Transverse colon (tissue), 4 donors: ENCODE data around the gene PLEKHG4B. TPM values are rescaled to one million over a fixed set of nuclear protein-coding genes. Genes with fewer than 3 reads are reported as not detected.

Experiments
- DNase-seq: peaks from one replicate; pipeline ENCODE4 v3.0.0-alpha.2; 2019
- H3K27ac ChIP-seq, 4 donors: fragments of 200-600 bp; sonication (generic); 2 replicates each; pipeline ENCODE4 v1.5.1; 2016 to 2018; ENCODE audit warnings: inconsistent platforms in 4 of 4
- H3K27me3 ChIP-seq: fragments of 200-600 bp; sonication (generic); 2 replicates; pipeline ENCODE4 v1.5.1; 2017; ENCODE audit warnings: inconsistent platforms
- H3K36me3 ChIP-seq, 4 donors: fragments of 200-600 bp; sonication (generic); 2 replicates each; pipeline ENCODE4 v1.5.1; 2017 to 2019; ENCODE audit warnings: inconsistent platforms in 4 of 4
- H3K4me1 ChIP-seq, 4 donors: fragments of 200-600 bp; sonication (generic); 2 replicates each; pipeline ENCODE4 v1.5.1; 2017 to 2020; ENCODE audit warnings: inconsistent platforms in 4 of 4
- H3K4me3 ChIP-seq, 4 donors: fragments of 200-600 bp; sonication (generic); 1 replicate in 1 of 4; 2 replicates in 3 of 4; pipeline versions ENCODE4 v1.5.1 to v1.6.1; 2017 to 2019; ENCODE audit warnings: inconsistent platforms in 4 of 4
- H3K9me3 ChIP-seq, 2 donors: fragments of 200-600 bp; sonication (generic); 2 replicates each; pipeline ENCODE4 v1.5.1; 2017 to 2019; ENCODE audit warnings: inconsistent platforms in 2 of 2
- EP300 ChIP-seq: sonication (generic); formaldehyde crosslinking; IDR thresholded peaks from one replicate; pipeline ENCODE4 v1.6.1; 2017; ENCODE audit warnings: antibody characterized with exemption, low read depth
- POLR2A ChIP-seq: fragments of 450-650 bp; IDR thresholded peaks from one replicate; pipeline ENCODE4 v1.6.1; 2016; ENCODE audit warnings: antibody characterized with exemption, mild to moderate bottlenecking, moderate library complexity
- POLR2AphosphoS5 ChIP-seq, 3 donors: sonication (generic); formaldehyde crosslinking; IDR thresholded peaks; one replicate each; pipeline ENCODE4 v1.6.1; 2016; ENCODE audit warnings: antibody characterized with exemption in 3 of 3
- WGBS, 2 donors: methylation state at CpG; one replicate each; pipeline ENCODE4 v1.1.5; 2018; ENCODE audit warnings: low coverage in 1 of 2; 5-methylcytosine and 5-hydroxymethylcytosine counted together
- in situ Hi-C, 4 donors: fragments of 200-750 bp; cut with MboI; loops; one replicate each; pipeline versions ENCODE4 v1.15.0 to v1.15.1; 2017; ENCODE audit warnings: low sequenced_read_pairs in 3 of 4, low pct_ligation_motif_present in 1 of 4, low pct_unique_long_range_greater_than_20kb in 1 of 4
- intact Hi-C: fragments of 100-400 bp; cut with DNase I; formaldehyde crosslinking; loops from one replicate; pipeline ENCODE4 v1.15.1; 2023; ENCODE audit warnings: low total_unique reads
- total RNA-seq, 4 donors: library from RNA; depleted of rRNA; stranded (reverse); fragments of >200 nt; gene quantifications; one replicate each; pipeline ENCODE4 v1.1.0, GENCODE V29; 2016
- TF ChIP-seq, protein P1 (sequence below), 5 experiments: fragments of 200-600 bp in 3 of 5; fragments of 450-650 bp in 2 of 5; sonication (generic) in 3 of 5; IDR thresholded peaks; 1 replicate in 2 of 5; 2 replicates in 3 of 5; pipeline ENCODE4 v1.5.1; 2016 to 2017; ENCODE audit warnings: antibody characterized with exemption in 5 of 5, inconsistent platforms in 3 of 5, mild to moderate bottlenecking in 2 of 5, moderate library complexity in 1 of 5

PLEKHG4B gene
- total RNA-seq, 4 donors from 2014 or later: under 0.01 to 0.40 (median under 0.01) TPM; not detected in 1

DNA sequence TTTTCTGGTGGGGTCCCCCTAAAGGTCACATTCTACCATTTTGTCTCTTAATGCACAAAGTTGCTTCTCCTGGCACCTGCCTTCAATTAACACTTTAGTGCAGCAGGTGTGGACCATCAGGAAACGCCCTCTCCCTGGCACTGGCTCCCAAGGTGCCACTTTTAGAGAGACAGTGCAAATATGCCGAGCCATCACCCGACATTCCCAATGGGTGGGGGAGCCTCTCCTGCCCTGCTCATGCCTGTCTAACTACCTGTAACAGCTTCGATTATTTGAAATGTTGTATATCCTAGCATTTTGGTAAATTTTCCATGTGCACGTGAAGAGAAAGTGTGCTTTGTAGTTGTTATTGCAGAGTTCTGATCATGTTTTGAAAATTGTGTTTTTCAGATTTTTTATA is 86.1 kb downstream of the PLEKHG4B start:
- in situ Hi-C loops (no loop called here), intact Hi-C loops (no loop called here)
- 56 to 61% methylated on average over 2 to 5 of the region's 5 CpGs for WGBS, 2 donors
- no peak overlapping the region for H3K27ac ChIP-seq
- H3K4me3 ChIP-seq: no peak overlapping the region
- H3K27me3 ChIP-seq: no peaks in the 10 kb centered on the region
- no peak for TF ChIP-seq POLR2AphosphoS5 (IDR thresholded peaks at IDR 0.05)
- no peak for TF ChIP-seq EP300
- no peak for TF ChIP-seq POLR2A
- TF ChIP-seq, protein P1, sequence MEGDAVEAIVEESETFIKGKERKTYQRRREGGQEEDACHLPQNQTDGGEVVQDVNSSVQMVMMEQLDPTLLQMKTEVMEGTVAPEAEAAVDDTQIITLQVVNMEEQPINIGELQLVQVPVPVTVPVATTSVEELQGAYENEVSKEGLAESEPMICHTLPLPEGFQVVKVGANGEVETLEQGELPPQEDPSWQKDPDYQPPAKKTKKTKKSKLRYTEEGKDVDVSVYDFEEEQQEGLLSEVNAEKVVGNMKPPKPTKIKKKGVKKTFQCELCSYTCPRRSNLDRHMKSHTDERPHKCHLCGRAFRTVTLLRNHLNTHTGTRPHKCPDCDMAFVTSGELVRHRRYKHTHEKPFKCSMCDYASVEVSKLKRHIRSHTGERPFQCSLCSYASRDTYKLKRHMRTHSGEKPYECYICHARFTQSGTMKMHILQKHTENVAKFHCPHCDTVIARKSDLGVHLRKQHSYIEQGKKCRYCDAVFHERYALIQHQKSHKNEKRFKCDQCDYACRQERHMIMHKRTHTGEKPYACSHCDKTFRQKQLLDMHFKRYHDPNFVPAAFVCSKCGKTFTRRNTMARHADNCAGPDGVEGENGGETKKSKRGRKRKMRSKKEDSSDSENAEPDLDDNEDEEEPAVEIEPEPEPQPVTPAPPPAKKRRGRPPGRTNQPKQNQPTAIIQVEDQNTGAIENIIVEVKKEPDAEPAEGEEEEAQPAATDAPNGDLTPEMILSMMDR (IDR thresholded peaks at IDR 0.05): no peak
- H3K36me3 ChIP-seq: no peaks in the 10 kb centered on the region
- DNase-seq: no peak
- no peaks in the 10 kb centered on the region for H3K4me1 ChIP-seq
- no peaks in the 10 kb centered on the region for H3K9me3 ChIP-seq

DNA sequence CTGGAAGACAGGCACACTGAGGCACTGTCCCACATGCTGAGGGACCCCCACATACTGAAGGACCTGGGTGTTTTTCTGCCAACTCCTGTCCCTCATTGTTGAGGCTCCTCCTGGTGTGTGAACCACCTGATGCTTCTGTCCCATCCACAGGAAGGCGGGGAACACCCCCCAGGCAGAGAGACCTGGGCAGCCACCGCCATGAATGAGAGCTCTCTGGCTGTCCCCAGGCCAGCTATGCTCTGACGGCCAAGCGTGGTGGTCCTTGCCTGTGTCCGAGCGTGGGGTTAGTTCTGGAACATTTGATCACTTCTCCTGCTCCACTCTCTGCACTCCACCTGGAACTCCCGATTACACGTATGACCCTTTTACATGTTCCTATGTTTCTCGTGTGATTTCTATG is 87.4 kb downstream of the PLEKHG4B start:
- TF ChIP-seq, protein P1 (IDR thresholded peaks at IDR 0.05): no peak
- TF ChIP-seq POLR2AphosphoS5 (IDR thresholded peaks at IDR 0.05) (no peak), POLR2A (no peak), EP300 (no peak)

DNA sequence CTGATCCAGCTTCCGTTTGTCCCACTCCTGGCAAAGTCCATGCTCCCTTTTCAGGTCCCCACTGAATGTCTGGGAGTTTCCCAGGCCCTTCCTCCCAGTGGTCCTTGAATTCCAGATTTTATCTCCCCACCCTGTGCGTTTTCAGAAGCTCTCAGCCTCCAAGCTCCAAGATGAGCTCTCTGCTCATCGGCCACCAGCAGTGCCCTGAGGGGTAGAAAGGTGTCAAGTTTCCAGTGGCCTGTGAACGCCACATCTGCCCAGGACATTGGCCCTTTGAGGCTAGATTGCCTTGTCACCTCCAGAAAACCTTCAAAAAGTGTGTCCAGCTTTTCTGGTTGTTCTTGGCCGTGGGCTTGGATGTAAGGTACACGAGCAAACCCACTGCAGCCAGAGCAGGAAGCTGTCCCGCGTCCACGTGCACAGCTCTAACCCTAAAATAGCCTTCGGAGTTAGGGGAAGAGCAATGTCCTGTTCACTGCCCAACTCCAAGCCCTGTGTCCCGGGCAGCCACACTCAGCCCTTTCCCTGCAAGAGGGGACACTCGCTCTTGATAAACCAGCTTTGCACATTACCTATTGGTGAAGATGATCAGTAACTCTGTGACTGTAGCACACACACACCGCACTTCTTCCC is 88.4 kb downstream of the PLEKHG4B start:
- Histone ChIP-seq H3K4me3 (no peak overlapping the region), H3K9me3 (no peaks in the 10 kb centered on the region), H3K36me3 (no peaks in the 10 kb centered on the region), H3K4me1 (no peaks in the 10 kb centered on the region), H3K27ac (no peak overlapping the region), H3K27me3 (no peaks in the 10 kb centered on the region)
- DNase-seq: no peak
- TF ChIP-seq, protein P1 (IDR thresholded peaks at IDR 0.05): no peak
- no peak for TF ChIP-seq POLR2AphosphoS5 (IDR thresholded peaks at IDR 0.05)
- TF ChIP-seq EP300: no peak
- TF ChIP-seq POLR2A: no peak
- intact Hi-C loops (no loop called here), in situ Hi-C loops (no loop called here)
- WGBS, 2 donors: 85 to 100% methylated on average over 3 to 13 of the region's 13 CpGs

More for the DNA sequence above, 87.4 kb downstream of the PLEKHG4B start:
- Histone ChIP-seq H3K27me3 (no peaks in the 10 kb centered on the region), H3K36me3 (no peaks in the 10 kb centered on the region), H3K27ac (no peak overlapping the region), H3K4me1 (no peaks in the 10 kb centered on the region), H3K9me3 (no peaks in the 10 kb centered on the region), H3K4me3 (no peak overlapping the region)
- intact Hi-C loops: no loop called here
- WGBS, 2 donors: 83 to 90% methylated on average over 4 to 9 of the region's 9 CpGs
- DNase-seq: no peak
- in situ Hi-C loops: no loop called here

DNA sequence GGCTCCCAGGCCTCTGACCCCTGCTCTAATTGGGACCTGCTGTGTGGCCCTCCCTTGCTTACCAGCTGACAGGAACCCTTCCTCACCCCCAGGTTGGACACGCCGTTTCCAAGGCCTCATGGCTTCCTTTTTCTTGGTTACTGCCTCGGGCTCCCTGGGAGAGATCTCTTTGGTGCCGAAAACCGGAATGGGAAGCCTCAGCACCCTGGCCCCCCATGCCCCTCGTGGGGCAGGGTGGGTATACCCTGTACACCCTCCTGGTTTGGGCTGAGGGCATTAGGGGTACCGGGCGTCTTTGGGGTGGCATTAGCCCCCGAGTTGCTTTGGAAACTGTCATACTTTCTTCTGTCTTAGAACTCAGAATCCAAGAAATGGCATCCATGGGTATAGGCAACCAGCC is 89.2 kb downstream of the PLEKHG4B start:
- Histone ChIP-seq H3K9me3 (no peaks in the 10 kb centered on the region), H3K27ac (no peak overlapping the region), H3K4me3 (no peak overlapping the region), H3K36me3 (no peaks in the 10 kb centered on the region), H3K27me3 (no peaks in the 10 kb centered on the region), H3K4me1 (no peaks in the 10 kb centered on the region)
- intact Hi-C loops (no loop called here), in situ Hi-C loops (no loop called here)
- no peak for TF ChIP-seq POLR2A
- TF ChIP-seq EP300: no peak
- TF ChIP-seq, protein P1 (IDR thresholded peaks at IDR 0.05): no peak
- TF ChIP-seq POLR2AphosphoS5 (IDR thresholded peaks at IDR 0.05): no peak
- 80 to 86% methylated on average over 1 to 9 of the region's 9 CpGs for WGBS, 2 donors
- DNase-seq: no peak
